Measurements from ENCODE around the gene FER. TPM values are rescaled to one million over a fixed set of nuclear protein-coding genes. Genes with fewer than 3 reads are reported as not detected.

FER gene
- total RNA-seq, 5 donors from 2014 or later (not counting 1 experiment from before 2014, with no cell fraction given), result 7.0 to 19.6 (median 10.4) TPM

DNA sequence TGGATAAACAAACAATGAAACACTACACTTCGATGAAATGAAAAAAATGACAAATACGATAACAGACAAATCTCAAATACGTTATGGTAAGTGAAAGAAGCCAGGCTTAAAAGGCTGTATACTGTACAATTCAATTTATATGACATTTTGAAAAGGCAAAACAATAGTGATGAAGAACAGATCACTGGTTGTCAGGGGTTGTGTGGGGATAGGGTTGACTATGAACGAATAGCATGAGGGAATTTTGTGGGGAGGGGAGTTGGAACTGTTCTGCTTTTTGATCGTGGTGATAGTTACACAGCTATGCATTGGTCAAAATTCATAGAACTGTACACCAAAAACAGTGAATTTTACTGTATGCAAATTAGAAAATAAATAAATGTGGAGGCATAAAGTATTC lies 7.8 kb upstream of the FER start:
- DNase-seq (no peak), ATAC-seq (replicated peaks in 1 of 4) (no peak)
- Histone ChIP-seq H3K27me3 (replicated peaks in 1 of 2; ENCODE audit: control insufficient read depth in 2 of 2, extremely low read depth in 1 of 2, insufficient read depth in 2 of 2, low read length in 1 of 2) (peaks cover 0 to 7% of the 10 kb centered on the region in 2 experiments), H3K27ac (ENCODE audit: low read length) (no peak overlapping the region), H3K9me3 (no peaks in the 10 kb centered on the region), H3K4me1 (ENCODE audit: control insufficient read depth in 1 of 2, extremely low read depth in 1 of 2, insufficient read depth in 2 of 2, low read length in 2 of 2) (no peaks in the 10 kb centered on the region), H3K36me3 (ENCODE audit: control insufficient read depth in 2 of 2, extremely low read depth in 1 of 2, insufficient read depth in 1 of 2, low read length in 1 of 2) (no peaks in the 10 kb centered on the region), H3K4me3 (ENCODE audit: control insufficient read depth in 1 of 2, extremely low read depth in 1 of 2, low read length in 1 of 2) (no peak overlapping the region)
- 86% methylated on average over 1 of the region's 5 CpGs for WGBS (ENCODE audit: insufficient coverage)
- Mint-ChIP-seq H3K4me1 (no peaks in the 10 kb centered on the region), H3K4me3 (no peak overlapping the region), H3K9me3 (no peaks in the 10 kb centered on the region), H3K27me3 (peaks cover 7 to 9% of the 10 kb centered on the region in 2 donors), H3K36me3 (no peaks in the 10 kb centered on the region), H3K27ac (no peak overlapping the region)
- ChIA-PET POLR2A (no interaction called here), CTCF (no interaction called here)

DNA sequence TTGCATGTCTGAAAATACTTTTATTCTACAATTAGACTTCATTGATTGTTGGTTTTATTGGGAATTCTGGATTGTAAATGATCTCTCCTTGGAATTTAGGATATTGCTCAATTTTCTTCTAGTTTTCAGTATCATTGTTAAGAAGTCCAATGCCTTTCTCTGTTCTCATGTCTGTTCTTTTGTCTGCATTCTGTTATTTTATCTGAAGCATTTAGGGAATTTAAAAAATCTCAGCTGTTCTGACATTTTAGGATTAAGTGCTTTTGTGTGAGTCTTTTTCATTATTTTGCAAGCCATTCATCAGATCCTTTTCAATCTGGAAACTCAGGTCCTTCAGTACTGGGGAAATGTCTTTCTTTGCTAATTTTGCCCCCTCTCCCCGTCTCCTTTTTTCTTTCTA lies 4.4 kb upstream of the FER start:
- POLR2A ChIA-PET, result no interaction called here
- Histone ChIP-seq H3K36me3 (ENCODE audit: control insufficient read depth in 2 of 2, extremely low read depth in 1 of 2, insufficient read depth in 1 of 2, low read length in 1 of 2) (no peaks in the 10 kb centered on the region), H3K4me3 (ENCODE audit: control insufficient read depth in 1 of 2, extremely low read depth in 1 of 2, low read length in 1 of 2) (no peak overlapping the region), H3K9me3 (no peaks in the 10 kb centered on the region), H3K4me1 (ENCODE audit: control insufficient read depth in 1 of 2, extremely low read depth in 1 of 2, insufficient read depth in 2 of 2, low read length in 2 of 2) (peaks cover 5 to 7% of the 10 kb centered on the region in 2 experiments), H3K27me3 (replicated peaks in 1 of 2; ENCODE audit: control insufficient read depth in 2 of 2, extremely low read depth in 1 of 2, insufficient read depth in 2 of 2, low read length in 1 of 2) (peaks cover 0 to 4% of the 10 kb centered on the region in 2 experiments), H3K27ac (ENCODE audit: low read length) (no peak overlapping the region)
- H3K9me3 Mint-ChIP-seq, result no peaks in the 10 kb centered on the region
- DNase-seq (no peak), ATAC-seq (replicated peaks in 1 of 4) (no peak)
- H3K4me1 Mint-ChIP-seq, result peaks cover 0 to 12% (median 10%) of the 10 kb centered on the region in 3 donors
- H3K36me3 Mint-ChIP-seq, result no peaks in the 10 kb centered on the region
- CTCF ChIA-PET, result no interaction called here
- peaks cover 3 to 4% of the 10 kb centered on the region in 2 donors for H3K27me3 Mint-ChIP-seq
- H3K4me3 Mint-ChIP-seq, result no peak overlapping the region
- no CpG with 5 or more reads among the region's 1 CpG for WGBS (ENCODE audit: insufficient coverage)
- no peak overlapping the region for H3K27ac Mint-ChIP-seq

DNA sequence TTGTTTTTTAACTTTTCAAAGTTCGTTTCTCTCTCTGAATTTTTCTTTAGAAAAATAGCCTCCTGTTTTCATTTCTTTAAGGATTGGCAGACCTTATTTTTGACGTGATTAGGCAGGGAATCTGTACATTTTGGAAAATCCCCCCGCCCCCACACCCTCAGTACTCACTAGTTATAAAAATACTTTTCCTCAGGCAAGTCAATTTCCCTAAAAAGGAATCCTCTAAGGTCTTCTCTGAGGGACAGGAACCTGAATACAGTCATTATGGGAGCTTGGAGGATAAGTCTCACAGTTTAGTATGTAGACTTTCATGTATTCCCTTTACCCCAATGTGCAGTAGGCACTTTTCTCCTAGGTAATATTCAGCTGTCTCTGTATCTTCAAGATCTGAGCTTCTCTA lies 3.9 kb upstream of the FER start:
- Mint-ChIP-seq H3K9me3 (no peaks in the 10 kb centered on the region), H3K27me3 (peaks cover 0 to 4% of the 10 kb centered on the region in 2 donors), H3K27ac (no peak overlapping the region), H3K4me3 (no peak overlapping the region), H3K36me3 (no peaks in the 10 kb centered on the region), H3K4me1 (peaks cover 0 to 12% (median 10%) of the 10 kb centered on the region in 3 donors)
- peaks cover 0 to 3% of the 10 kb centered on the region in 2 experiments for H3K27me3 ChIP-seq (replicated peaks in 1 of 2; ENCODE audit: control insufficient read depth in 2 of 2, extremely low read depth in 1 of 2, insufficient read depth in 2 of 2, low read length in 1 of 2)
- no peak for ATAC-seq (replicated peaks in 1 of 4)
- ChIA-PET CTCF (no interaction called here), POLR2A (no interaction called here)
- no peaks in the 10 kb centered on the region for H3K36me3 ChIP-seq (ENCODE audit: control insufficient read depth in 2 of 2, extremely low read depth in 1 of 2, insufficient read depth in 1 of 2, low read length in 1 of 2)
- WGBS (ENCODE audit: insufficient coverage), result no CpG with 5 or more reads among the region's 3 CpGs
- no peak overlapping the region for H3K27ac ChIP-seq (ENCODE audit: low read length)
- H3K9me3 ChIP-seq, result no peaks in the 10 kb centered on the region
- no peak overlapping the region for H3K4me3 ChIP-seq (ENCODE audit: control insufficient read depth in 1 of 2, extremely low read depth in 1 of 2, low read length in 1 of 2)
- no peak for DNase-seq
- H3K4me1 ChIP-seq (ENCODE audit: control insufficient read depth in 1 of 2, extremely low read depth in 1 of 2, insufficient read depth in 2 of 2, low read length in 2 of 2), result peaks cover 5 to 8% of the 10 kb centered on the region in 2 experiments

DNA sequence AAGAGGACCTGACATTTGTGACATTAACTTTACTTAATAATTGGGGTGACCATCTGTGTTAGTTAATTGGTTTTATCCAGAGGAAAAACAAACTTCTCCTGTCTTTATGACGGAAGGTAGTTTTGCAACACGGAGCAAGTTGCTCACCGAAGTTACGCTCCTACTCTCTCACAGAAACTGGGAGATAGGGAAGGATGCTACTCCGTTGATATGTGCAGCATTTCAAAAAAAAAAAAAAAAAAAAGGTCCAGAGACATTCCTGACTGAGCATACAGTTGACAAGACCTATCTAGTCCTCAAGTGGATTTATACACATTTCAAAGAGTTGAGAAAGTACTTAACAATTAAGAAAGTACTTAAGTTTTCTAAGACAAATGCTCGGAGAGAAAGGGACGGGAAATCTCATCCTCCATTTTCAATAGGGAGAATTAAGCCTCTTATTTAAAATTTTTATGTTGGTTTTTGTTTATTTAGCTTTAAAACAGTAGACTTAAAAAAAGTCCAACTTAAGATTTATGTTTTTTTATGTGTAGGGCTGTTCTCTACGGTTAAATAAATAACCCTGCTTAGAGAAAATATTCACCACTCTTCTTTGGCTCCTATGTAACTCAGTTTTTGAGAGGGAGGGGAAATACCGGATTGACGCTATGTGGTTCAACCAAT lies 455 bp upstream of the FER start:
- Mint-ChIP-seq H3K27me3 (peaks cover 0 to 4% of the 10 kb centered on the region in 2 donors), H3K4me1 (peaks cover 11 to 22% (median 21%) of the 10 kb centered on the region in 3 donors), H3K4me3 (peak overlapping the region; percentile 87 to 99 (median 89)), H3K36me3 (no peaks in the 10 kb centered on the region), H3K27ac (peak overlapping the region; percentile 77 to 83), H3K9me3 (no peaks in the 10 kb centered on the region)
- ATAC-seq (replicated peaks in 1 of 4), result no peak
- ChIA-PET CTCF (interaction anchor here in 1 of 2 donors (0.7 kb wide), 1 partner anchor 140 kb away, joined by 5 read pairs; no protein-coding TSS in a partner anchor), POLR2A (interaction anchor here in 1 of 2 donors (0.7 kb wide), 1 partner anchor 54 kb away, joined by 12 read pairs; no protein-coding TSS in a partner anchor)
- no CpG with 5 or more reads among the region's 10 CpGs for WGBS (ENCODE audit: insufficient coverage)
- Histone ChIP-seq H3K27me3 (replicated peaks in 1 of 2; ENCODE audit: control insufficient read depth in 2 of 2, extremely low read depth in 1 of 2, insufficient read depth in 2 of 2, low read length in 1 of 2) (no peaks in the 10 kb centered on the region), H3K4me1 (ENCODE audit: control insufficient read depth in 1 of 2, extremely low read depth in 1 of 2, insufficient read depth in 2 of 2, low read length in 2 of 2) (peaks cover 5 to 13% of the 10 kb centered on the region in 2 experiments), H3K9me3 (no peaks in the 10 kb centered on the region), H3K27ac (ENCODE audit: low read length) (peak overlapping the region; percentile 89), H3K36me3 (ENCODE audit: control insufficient read depth in 2 of 2, extremely low read depth in 1 of 2, insufficient read depth in 1 of 2, low read length in 1 of 2) (no peaks in the 10 kb centered on the region), H3K4me3 (ENCODE audit: control insufficient read depth in 1 of 2, extremely low read depth in 1 of 2, low read length in 1 of 2) (peak overlapping the region in 1 of 2 donors; percentile 87)
- DNase-seq, result no peak

DNA sequence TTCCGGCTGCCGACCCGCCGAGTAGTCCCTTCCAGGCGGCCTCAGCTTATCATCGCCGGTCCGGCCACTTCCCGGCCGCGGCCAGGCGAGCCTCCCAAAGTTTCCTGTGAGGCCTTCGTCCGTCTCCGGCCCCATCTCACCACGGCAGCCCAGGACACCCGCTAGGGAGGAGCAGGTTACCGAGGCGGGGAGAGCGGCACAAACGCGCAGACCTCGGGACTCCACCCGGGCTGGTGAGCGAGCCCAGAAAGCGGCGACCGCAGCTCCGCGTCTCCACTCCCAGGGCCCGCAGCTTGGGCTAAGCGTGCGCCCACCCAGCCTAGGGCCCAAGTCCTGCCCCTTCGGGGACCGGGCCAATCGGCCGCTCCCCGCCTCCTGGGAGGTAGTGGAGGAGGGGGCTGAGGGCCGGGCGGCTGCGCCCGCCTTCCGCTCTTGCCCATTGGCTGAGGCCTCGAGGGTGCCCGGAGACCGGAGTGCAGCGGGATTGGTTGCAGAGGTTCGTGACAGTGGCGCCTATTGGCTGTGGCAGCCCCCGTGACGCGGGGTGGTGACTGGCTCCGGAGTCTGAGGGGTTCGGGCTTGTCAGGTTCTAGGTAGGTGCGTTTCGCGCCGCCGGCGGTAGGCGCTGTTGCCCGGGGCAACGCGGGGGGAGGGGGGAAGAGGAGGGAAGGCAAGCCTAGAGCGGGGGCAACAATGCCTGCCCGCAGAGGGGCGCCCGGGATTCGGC lies 867 bp downstream of the FER start:
- CTCF ChIA-PET, result no interaction called here
- WGBS (ENCODE audit: insufficient coverage), result under 1% methylated on average over 69 of the region's 69 CpGs

DNA sequence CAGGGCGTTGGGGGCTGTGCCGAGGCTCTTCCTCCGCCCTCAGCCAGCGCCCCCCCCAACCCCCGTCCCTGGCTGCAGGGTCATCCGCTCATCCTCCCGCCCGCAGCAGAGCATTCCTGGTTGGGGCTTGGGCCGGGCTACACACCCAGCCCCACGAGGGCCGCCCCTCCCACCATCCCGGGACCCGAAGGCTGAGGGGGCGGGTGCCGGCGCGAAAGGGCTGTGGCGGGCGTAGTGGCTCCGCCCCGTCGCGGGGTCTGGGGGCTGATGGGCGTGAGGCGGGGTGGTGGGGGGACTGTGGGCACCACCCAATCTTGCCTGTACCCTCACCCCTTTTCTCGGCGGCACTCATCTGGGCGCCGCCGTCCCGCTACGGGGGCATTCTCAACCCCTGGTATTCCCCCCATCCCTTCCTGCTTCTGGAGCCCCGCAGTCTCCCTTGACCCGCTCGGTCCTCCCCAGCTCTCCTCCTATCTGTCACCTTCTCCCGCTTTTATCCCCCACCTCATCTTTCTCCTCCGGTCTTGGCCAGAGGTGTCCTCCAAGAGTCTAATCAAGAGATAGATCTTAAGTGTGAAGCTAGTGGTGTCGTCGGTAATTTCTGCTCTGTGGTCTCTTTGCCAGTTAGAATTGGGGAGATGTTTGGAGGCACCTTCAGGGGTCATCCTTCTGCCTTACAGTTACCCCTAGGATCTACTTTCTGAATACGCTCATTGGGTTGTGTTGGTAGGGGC lies 1.6 kb downstream of the FER start:
- Histone ChIP-seq H3K4me3 (ENCODE audit: control insufficient read depth in 1 of 2, extremely low read depth in 1 of 2, low read length in 1 of 2) (peak overlapping the region; percentile 87 to 93), H3K9me3 (no peaks in the 10 kb centered on the region), H3K36me3 (ENCODE audit: control insufficient read depth in 2 of 2, extremely low read depth in 1 of 2, insufficient read depth in 1 of 2, low read length in 1 of 2) (no peaks in the 10 kb centered on the region), H3K27me3 (replicated peaks in 1 of 2; ENCODE audit: control insufficient read depth in 2 of 2, extremely low read depth in 1 of 2, insufficient read depth in 2 of 2, low read length in 1 of 2) (no peaks in the 10 kb centered on the region), H3K4me1 (ENCODE audit: control insufficient read depth in 1 of 2, extremely low read depth in 1 of 2, insufficient read depth in 2 of 2, low read length in 2 of 2) (peaks cover 5 to 13% of the 10 kb centered on the region in 2 experiments), H3K27ac (ENCODE audit: low read length) (peak overlapping the region; percentile 56)
- 0% methylated on average over 17 of the region's 40 CpGs for WGBS (ENCODE audit: insufficient coverage)
- ATAC-seq (replicated peaks in 1 of 4) (peak in 2 of 4 experiments; percentile 10 to 17), DNase-seq (peak in 5 of 35 experiments; percentile 2 to 44 (median 9))
- Mint-ChIP-seq H3K27ac (peak overlapping the region; percentile 58 to 85), H3K27me3 (no peaks in the 10 kb centered on the region), H3K4me1 (peaks cover 11 to 22% (median 22%) of the 10 kb centered on the region in 3 donors), H3K36me3 (no peaks in the 10 kb centered on the region), H3K4me3 (peak overlapping the region; percentile 87 to 99 (median 89)), H3K9me3 (no peaks in the 10 kb centered on the region)
- POLR2A ChIA-PET, result interaction anchor here (0.5 to 1.0 kb wide), 3 partner anchors 42 to 660 kb away, joined by 3 to 4 read pairs (median 4); partner anchors contain the start of gene FBXL17 (in 1 of the 2)
- CTCF ChIA-PET, result interaction anchor here (0.5 to 1.1 kb wide), 3 partner anchors 21 to 67 kb away, joined by 3 to 6 read pairs (median 4); no protein-coding TSS in a partner anchor

More for the DNA sequence above, 867 bp downstream of the FER start:
- H3K4me3 Mint-ChIP-seq, result peak overlapping the region; percentile 87 to 99 (median 89)
- no peaks in the 10 kb centered on the region for H3K27me3 Mint-ChIP-seq
- no peaks in the 10 kb centered on the region for H3K9me3 Mint-ChIP-seq
- peaks cover 11 to 22% (median 22%) of the 10 kb centered on the region in 3 donors for H3K4me1 Mint-ChIP-seq
- peak overlapping the region; percentile 87 to 93 for H3K4me3 ChIP-seq (ENCODE audit: control insufficient read depth in 1 of 2, extremely low read depth in 1 of 2, low read length in 1 of 2)
- POLR2A ChIA-PET, result interaction anchor here in 1 of 2 donors (0.8 to 1.1 kb wide), 3 partner anchors 20 to 366 kb away, joined by 3 to 5 read pairs (median 4); partner anchors contain the start of gene FBXL17
- H3K27me3 ChIP-seq (replicated peaks in 1 of 2; ENCODE audit: control insufficient read depth in 2 of 2, extremely low read depth in 1 of 2, insufficient read depth in 2 of 2, low read length in 1 of 2), result no peaks in the 10 kb centered on the region
- peak overlapping the region; percentile 77 for H3K27ac Mint-ChIP-seq
- H3K4me1 ChIP-seq (ENCODE audit: control insufficient read depth in 1 of 2, extremely low read depth in 1 of 2, insufficient read depth in 2 of 2, low read length in 2 of 2), result peaks cover 5 to 13% of the 10 kb centered on the region in 2 experiments
- no peaks in the 10 kb centered on the region for H3K9me3 ChIP-seq
- no peaks in the 10 kb centered on the region for H3K36me3 Mint-ChIP-seq
- peak overlapping the region; percentile 89 for H3K27ac ChIP-seq (ENCODE audit: low read length)
- H3K36me3 ChIP-seq (ENCODE audit: control insufficient read depth in 2 of 2, extremely low read depth in 1 of 2, insufficient read depth in 1 of 2, low read length in 1 of 2), result no peaks in the 10 kb centered on the region
- ATAC-seq (replicated peaks in 1 of 4) (peak; percentile 93 to 98 (median 96)), DNase-seq (peak; percentile 91 to 99 (median 98))

All from T-cell (primary cell).